DMS114 treated with DMSO at 0.1 percent for 48 hours (cell line): Measurements from ENCODE around the gene BLCAP.
"Not testable (repeated sequence)": the region's sequence is repeated elsewhere in the genome, so short reads cannot be mapped to it uniquely, and the experiment has no call there.

Experiments
- DNase-seq: peaks from one replicate; lab custom pipeline; 2025; ENCODE audit not compliant: unreplicated experiment; lab: John Stamatoyannopoulos, UW

The BLCAP gene

DNA sequence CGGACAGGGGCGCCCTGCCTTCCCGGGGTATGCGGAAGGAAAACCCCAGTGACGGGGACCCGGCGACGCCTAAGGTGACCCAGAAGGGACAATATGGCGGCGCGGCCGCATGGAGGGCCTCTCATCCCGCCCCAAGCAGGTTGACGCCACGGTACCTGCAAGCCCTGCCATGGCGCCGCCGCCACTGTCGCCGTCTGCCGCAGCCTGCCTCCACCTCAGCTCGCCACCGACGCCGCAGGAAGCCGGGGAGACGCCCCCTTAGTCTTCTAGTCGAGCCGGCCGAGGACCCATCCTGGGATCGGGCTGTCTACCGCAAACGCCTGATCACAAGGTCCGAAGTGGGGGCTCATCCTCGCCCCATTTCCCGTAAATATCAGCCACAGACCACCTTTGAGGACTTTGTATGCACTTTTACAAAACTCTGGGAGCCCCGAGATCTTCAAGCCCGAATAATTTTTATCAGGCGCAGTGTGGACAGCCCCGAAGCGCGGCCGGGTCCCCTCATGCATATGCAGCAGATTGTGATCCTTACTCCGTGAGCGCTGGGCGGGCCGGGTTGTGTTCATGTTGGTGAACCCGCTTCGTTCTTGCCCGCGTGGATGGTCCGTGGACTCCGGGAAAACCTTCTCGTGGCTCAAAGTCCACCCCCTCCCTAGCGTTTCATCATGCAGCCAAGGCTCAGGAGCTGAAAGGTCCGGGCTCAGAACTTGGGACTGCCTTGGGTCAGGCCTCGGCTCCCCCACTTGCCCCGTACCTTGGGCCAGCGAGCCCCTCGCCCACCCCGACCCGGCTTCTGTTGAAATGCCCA is at the start of gene BLCAP:
Gene BLCAP (minus strand): TSS at position 239 of the 808 bp plus-strand sequence. CDS start 8,702 bp downstream, outside the sequence.
- peak; percentile 70 for DNase-seq

- DNase-seq = not testable (repeated sequence)
Measured at GRCh38 chr20:37577436-37577835, 49.8 kb upstream of the BLCAP start.

GRCh38 chr20:37576911-37577310 is 49.2 kb upstream of the BLCAP start:
- no peak for DNase-seq

DNA sequence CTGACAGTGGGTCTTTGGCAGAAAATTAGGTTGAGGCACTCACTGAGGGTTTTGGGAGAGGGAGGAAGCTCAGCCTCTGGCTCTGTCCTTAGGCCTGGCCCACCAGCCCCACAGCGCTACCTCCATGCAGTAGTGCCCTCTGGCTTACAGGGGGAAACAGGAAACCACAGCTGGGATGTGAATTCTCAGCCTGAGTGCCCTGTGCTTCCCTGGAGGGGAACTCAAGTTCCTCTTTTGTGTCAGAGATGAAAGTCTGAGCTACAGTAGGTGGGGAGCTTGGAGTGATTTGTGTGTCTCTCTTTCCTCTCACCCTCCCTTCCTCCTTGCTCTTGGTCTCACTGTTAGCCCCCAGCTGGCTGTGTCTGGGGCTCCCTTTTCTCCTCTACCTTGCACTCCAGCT is 48.2 kb upstream of the BLCAP start:
- DNase-seq = no peak

GRCh38 chr20:37574199-37574890 is 46.7 kb upstream of the BLCAP start:
- no peak for DNase-seq

- DNase-seq = no peak
Measured at GRCh38 chr20:37573626-37574198, 46.0 kb upstream of the BLCAP start.

DNA sequence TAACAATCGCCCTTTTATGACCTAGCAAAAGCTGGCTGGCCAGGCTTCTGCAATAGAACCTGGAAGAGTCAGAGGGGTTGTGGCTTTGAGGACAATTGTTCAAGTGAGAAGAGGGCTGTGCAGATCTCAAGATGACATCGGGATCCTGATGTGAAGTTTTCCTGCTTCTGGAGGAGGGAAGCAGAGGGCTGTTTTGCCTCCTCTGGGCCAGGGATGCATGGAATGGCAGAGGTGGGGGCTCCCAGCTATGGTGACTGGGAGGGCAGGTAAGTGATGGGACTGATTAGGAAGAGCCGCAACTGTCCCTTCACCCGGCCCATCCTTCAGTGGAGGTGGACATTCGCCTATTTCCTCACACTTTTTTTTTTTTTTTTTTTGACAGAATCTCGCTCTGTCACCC is 43.4 kb upstream of the BLCAP start:
- DNase-seq = no peak

DNA sequence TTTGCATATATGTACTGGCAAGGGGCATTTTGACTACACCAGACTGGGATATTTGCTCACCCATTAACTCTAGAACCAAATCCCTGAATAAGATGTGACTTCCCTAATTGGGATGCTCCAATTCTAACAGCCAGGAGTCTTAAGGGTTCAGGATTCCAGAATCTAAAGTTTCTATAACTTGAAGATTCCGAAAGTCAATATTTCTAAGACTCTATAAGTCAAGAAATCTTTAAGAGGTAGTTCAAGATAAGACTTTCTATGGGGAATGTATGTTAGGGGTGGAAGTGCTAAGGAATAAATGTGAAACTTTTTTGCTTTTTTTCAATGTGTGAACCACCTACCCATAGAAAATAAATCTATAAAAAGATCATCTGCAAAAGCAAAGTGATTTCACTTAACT is 42.7 kb upstream of the BLCAP start:
- no peak for DNase-seq

DNA sequence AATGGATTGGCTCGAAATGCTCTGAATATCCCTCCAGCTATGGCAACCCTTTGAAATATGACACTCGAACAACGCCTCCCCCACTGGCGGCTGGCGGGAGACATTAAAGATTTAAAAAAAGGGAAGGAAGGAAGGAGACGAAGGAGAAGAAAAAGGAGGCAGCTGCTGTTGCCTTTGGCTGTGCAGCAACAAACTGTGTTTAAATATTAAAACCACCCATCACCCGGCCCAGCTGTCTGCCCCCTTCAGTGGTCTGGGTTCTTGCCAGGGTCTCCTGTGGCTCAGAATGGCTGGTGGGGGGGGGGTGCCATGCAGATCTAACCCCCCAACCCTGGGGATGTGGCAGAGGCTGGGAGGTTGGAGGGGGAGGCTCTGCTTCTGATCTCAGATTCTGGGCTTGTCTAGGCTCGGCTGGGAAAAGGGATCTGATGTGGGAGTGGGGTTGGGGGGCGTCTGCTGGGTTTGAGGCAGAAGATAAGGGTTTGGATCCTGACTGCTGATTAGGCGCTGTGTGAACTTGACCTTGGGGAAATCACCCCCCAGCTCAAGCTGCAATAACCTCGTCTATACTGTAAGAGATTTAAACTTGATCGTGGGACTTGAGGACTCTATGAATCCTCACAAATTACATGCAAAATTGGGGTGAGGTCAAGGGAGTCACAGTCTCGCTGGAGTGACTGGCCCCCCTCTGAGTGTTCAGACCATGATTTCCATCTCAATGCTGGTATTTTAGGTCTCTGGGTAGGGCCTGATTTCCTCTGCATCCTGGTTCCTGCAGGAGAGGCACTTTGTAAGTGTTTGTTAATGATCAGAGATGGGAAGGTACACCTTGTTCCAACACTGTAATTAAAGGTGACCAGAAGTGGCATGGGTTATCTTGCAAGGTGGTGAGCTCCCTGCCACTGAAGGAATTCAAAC is 40.3 kb upstream of the BLCAP start:
- DNase-seq = no peak

DNA sequence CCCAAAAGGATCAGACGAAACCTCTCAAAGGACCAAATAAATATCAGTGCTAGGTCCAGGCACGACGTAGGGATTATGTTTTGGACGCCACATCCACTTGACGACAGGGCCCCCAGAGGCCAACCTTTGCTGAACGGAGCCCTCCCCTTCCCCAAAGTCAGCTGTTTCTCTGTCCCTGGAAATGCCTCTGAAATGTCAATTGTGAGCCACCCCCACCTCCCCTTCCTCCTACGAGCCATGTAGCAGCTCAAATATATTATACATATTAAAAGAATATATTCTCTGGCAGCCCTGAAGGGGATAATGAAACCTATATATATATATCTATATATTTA is 39.6 kb upstream of the BLCAP start:
- DNase-seq = no peak

- no peak for DNase-seq
Measured at GRCh38 chr20:37566590-37567330, 39.1 kb upstream of the BLCAP start.

- DNase-seq = no peak
Measured at GRCh38 chr20:37565134-37565811, 37.6 kb upstream of the BLCAP start.

DNA sequence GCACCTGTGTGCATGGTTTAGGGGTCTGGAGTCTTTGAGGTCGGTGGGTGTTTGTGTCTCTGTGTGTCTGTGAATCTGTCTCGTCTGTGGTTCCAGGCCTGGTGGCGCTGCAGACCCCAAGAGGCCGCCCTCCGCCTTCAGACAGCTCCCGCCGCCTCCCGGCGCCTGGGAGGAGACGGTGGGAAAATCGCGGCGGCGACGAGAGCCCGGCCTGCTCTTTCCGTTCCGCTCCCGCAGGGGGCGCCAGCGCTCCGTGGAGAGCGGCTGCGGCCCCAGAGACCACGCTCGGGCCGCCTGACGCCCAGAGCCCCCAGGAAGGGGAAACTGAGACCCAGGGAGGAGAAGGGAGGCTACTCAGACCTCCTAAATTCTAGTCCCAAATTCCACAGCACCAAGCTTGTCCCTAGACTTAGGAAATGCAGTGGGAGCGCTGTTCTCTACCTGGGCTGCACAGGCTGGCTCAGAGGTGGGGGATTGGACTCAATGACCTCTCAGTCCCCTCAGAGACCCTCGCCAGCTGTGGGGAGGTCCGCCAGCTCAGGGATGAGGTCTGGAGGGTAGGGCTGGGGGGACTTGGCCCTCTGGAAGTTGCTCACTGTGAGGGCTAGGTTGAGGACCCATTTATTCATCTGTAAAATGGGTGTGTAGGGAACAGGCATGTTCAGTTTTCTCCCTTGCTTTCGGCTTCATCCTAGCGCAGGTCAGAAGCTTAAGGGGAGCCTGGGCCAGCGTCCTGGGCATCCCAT is 36.9 kb upstream of the BLCAP start:
- DNase-seq = peak; percentile 28

GRCh38 chr20:37564016-37564387 is 36.3 kb upstream of the BLCAP start:
- no peak for DNase-seq

DNA sequence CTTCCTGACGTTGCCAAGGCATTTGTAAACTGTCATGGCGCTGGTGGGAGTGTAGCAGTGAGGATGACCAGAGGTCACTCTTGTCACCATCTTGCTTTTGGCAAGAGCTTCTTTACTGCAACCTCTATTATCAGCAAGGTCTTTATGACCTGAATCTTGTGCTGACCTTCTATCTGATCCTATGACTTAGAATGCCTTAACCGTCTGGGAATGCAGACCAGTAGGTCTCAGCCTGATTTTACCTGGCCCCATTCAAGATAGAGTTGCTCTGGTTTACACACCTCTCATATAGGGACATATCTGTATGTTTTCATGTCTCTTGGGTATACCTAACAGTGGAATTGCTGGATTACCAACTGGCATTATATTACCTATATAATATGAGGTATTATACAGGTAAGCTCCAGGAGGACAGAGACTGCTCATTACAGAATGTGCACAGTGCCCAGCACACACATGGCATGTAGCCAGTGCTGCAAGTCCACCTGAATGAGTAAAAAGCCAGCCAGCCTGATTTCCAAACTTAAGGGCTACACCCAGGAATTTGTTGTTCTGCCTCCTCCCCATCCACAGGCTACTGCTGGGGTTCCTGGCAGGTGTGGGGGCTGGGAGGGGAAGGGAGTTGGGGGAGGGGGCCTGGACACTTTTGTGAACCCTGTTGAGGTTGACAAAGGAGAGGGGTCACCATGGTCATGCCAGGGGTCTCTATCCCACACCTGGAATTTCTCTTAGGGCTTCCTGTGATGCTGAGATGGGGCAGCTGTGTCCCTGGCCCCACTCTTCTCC is 35.2 kb upstream of the BLCAP start:
- DNase-seq = no peak

DNA sequence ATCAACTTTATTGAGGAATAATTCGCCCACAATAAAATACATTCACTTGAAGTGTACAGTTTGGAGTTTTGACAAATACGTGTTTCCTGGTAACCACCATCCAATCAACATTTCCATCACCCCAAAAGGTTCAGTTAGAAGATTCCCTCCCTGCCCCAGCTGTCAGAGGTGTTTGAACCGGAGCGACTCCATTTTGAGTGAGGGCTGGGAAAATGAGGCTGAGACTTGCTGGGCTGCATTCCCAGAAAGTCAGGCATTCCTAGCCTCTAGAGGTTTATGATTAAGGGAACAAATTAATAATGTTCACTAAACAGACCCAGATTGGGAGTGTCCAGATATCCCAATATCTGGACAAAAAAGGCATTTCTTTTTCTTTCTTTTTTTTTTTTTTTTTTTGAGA is 33.0 kb upstream of the BLCAP start:
- no peak for DNase-seq

DNA sequence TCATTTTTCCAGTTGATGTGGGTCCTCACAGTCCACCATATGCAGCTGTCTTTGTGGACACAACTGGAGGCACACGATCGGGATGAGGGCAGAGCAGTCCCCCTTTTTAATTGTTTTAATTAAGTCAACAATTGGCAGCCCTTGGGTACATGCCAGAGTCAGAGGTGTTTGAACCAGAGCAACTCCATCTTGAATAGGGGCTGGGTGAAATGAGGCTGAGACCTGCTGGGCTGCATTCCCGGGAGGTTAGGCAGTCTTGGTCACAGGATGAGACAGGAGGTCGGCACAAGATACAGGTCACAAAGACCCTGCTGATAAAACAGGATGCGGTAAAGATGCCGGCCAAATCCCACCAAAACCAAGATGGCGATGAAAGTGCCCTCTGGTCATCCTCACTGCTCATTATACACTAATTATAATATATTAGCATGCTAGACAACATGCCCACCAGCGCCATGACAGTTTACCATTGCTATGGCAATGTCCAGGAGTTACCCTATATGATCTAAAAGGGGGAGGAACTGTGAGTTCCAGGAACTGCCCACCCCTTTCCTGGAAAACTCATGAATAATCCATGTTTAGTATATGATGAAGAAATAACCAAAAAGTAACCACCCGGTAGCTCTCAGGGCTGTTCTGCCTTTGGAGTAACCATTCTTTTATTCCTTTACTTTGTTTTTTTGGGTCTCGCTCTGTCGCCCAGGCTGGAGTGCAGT is 31.8 kb upstream of the BLCAP start:
- no peak for DNase-seq

GRCh38 chr20:37558779-37559178 is 31.1 kb upstream of the BLCAP start:
- no peak for DNase-seq
